Endothelial cell of umbilical vein (primary cell): ENCODE results near the gene NT5DC4. TPM values are rescaled to one million over a fixed set of nuclear protein-coding genes. Genes with fewer than 3 reads are reported as not detected.

Experiments
- BruUV-seq: library from RNA; stranded (reverse); fragments of 400-500 nt; replicated peaks from 2 replicates; lab custom pipeline; 2021; lab: Mats Ljungman, UMichigan
- CTCF ChIA-PET: fragments of 300-600, 350-600 bp; sonication (Branson Sonifier 250); formaldehyde crosslinking; loops from one replicate; lab custom pipeline; 2021; ENCODE audit warnings: antibody characterized with exemption, inconsistent platforms; lab: Charles Lee
- POLR2A ChIA-PET: fragments of 300-600, 350-600 bp; sonication (Branson Sonifier 250); formaldehyde crosslinking; loops from one replicate; lab custom pipeline; 2021; ENCODE audit warnings: antibody characterized with exemption, inconsistent platforms; lab: Charles Lee
- DNase-seq: peaks from one replicate; pipeline ENCODE4 v3.0.0-alpha.2; 2011; ENCODE audit warnings: low read depth, low spot score
- FAIRE-seq: peaks from 2 replicates; lab custom pipeline; 2011; peaks lifted over from hg19 to GRCh38; lab: Jason Lieb, UNC
- H2AFZ ChIP-seq: 2 replicates; pipeline ENCODE4 v1.6.0; 2012; ENCODE audit warnings: low read depth, low read length, control low read depth, inconsistent platforms
- H3K27ac ChIP-seq: 2 replicates; pipeline ENCODE4 v1.5.1; 2011; ENCODE audit warnings: low read depth, mild to moderate bottlenecking, control low read depth, low read length, moderate library complexity; ENCODE audit not compliant: insufficient read depth
- H3K27me3 ChIP-seq, 2 experiments: 2 replicates each; pipeline versions ENCODE4 v1.6.0 to v1.6.1; 2011; ENCODE audit warnings: low read length in 2 of 2, mixed read lengths in 1 of 2; ENCODE audit not compliant: control insufficient read depth in 2 of 2, insufficient read depth in 2 of 2
- H3K36me3 ChIP-seq, 2 experiments: 2 replicates in 1 of 2; 3 replicates in 1 of 2; pipeline ENCODE4 v1.5.1; 2011; ENCODE audit warnings: low read length in 2 of 2, mild to moderate bottlenecking in 1 of 2, moderate library complexity in 1 of 2; ENCODE audit not compliant: control insufficient read depth in 2 of 2, insufficient read depth in 2 of 2; ENCODE audit errors: extremely low read depth in 1 of 2
- H3K4me1 ChIP-seq: 3 replicates; pipeline ENCODE4 v1.5.1; 2011; ENCODE audit warnings: mild to moderate bottlenecking, low read length; ENCODE audit not compliant: control insufficient read depth, insufficient read depth; ENCODE audit errors: extremely low read depth
- H3K4me2 ChIP-seq: 2 replicates; pipeline ENCODE4 v1.6.1; 2011; ENCODE audit warnings: low read length, control low read depth, mixed read lengths; ENCODE audit not compliant: insufficient read depth
- H3K4me3 ChIP-seq, 3 experiments: fragments of 200-600 bp in 1 of 3; sonication (generic), shearing (Covaris generic) in 1 of 3; replicated peaks in 1 of 3; 2 replicates each; pipeline ENCODE4 v1.5.1; 2011 to 2016; ENCODE audit warnings: control low read depth in 3 of 3, low read length in 3 of 3, mild to moderate bottlenecking in 2 of 3, inconsistent platforms in 1 of 3, low read depth in 1 of 3, moderate library complexity in 1 of 3; ENCODE audit not compliant: insufficient read depth in 1 of 3
- H3K79me2 ChIP-seq: 2 replicates; pipeline ENCODE4 v1.6.0; 2012; ENCODE audit warnings: low read length, inconsistent platforms; ENCODE audit not compliant: control insufficient read depth, insufficient read depth
- H3K9ac ChIP-seq: replicated peaks from 2 replicates; pipeline ENCODE3; 2011; ENCODE audit warnings: low read length, control low read depth; ENCODE audit not compliant: insufficient read depth; ENCODE audit errors: extremely low read depth
- H3K9me1 ChIP-seq: replicated peaks from 3 replicates; pipeline ENCODE4 v1.6.0; 2011; ENCODE audit warnings: mild to moderate bottlenecking, low read length; ENCODE audit not compliant: control insufficient read depth, insufficient read depth; ENCODE audit errors: extremely low read depth
- H3K9me3 ChIP-seq: replicated peaks from 2 replicates; pipeline ENCODE4 v1.5.1; 2012; ENCODE audit warnings: low read length, inconsistent platforms; ENCODE audit not compliant: control insufficient read depth, insufficient read depth
- H4K20me1 ChIP-seq: replicated peaks from 2 replicates; pipeline ENCODE3; 2011; ENCODE audit warnings: mild to moderate bottlenecking, low read length; ENCODE audit not compliant: control insufficient read depth, insufficient read depth; ENCODE audit errors: extremely low read depth
- EZH2 ChIP-seq: IDR thresholded peaks from 2 replicates; pipeline ENCODE4 v1.6.1; 2012; ENCODE audit warnings: borderline replicate concordance, low read depth, mild to moderate bottlenecking, moderate library complexity, low read length, inconsistent platforms; ENCODE audit not compliant: severe bottlenecking
- FOS ChIP-seq: IDR thresholded peaks from 2 replicates; pipeline ENCODE4 v1.6.1; 2011; ENCODE audit warnings: mild to moderate bottlenecking, low read length, moderate library complexity, borderline replicate concordance; ENCODE audit not compliant: insufficient read depth
- GATA2 ChIP-seq: IDR thresholded peaks from 2 replicates; pipeline ENCODE4 v1.7.0; 2011; ENCODE audit warnings: low read depth, mild to moderate bottlenecking, moderate library complexity, mixed read lengths, low read length; ENCODE audit not compliant: insufficient read length, insufficient read depth
- JUN ChIP-seq: IDR thresholded peaks from 2 replicates; pipeline ENCODE4 v1.6.1; 2011; ENCODE audit warnings: borderline replicate concordance, low read depth; ENCODE audit not compliant: insufficient read length, insufficient read depth
- MYC ChIP-seq: IDR thresholded peaks from one replicate; pipeline ENCODE4 v1.6.1; 2011; ENCODE audit warnings: mild to moderate bottlenecking, low read depth, low read length
- POLR2A ChIP-seq: IDR thresholded peaks from 2 replicates; pipeline ENCODE4 v1.6.1; 2012; ENCODE audit warnings: low read depth, mild to moderate bottlenecking, control low read depth, low read length
- POLR2AphosphoS5 ChIP-seq: IDR thresholded peaks from 2 replicates; pipeline ENCODE4 v1.6.1; 2012; ENCODE audit warnings: low read depth, mild to moderate bottlenecking, control low read depth, low read length, moderate library complexity; ENCODE audit not compliant: insufficient read depth
- dilution Hi-C: fragments of 300-500 bp; cut with MboI; formaldehyde crosslinking; loops from one replicate; pipeline ENCODE4 v1.15.0; 2019; ENCODE audit warnings: low sequenced_read_pairs; ENCODE audit not compliant: extremely low pct_ligation_motif_present
- intact Hi-C: fragments of 100-400 bp; cut with micrococcal nuclease; formaldehyde crosslinking; loops from one replicate; pipeline ENCODE4 v1.10.0; 2022
- polyA plus RNA-seq, 4 experiments: library from polyadenylated mRNA; depleted of rRNA in 3 of 4; stranded (reverse) in 3 of 4; unstranded in 1 of 4; fragments of >200 nt; gene quantifications; 2 replicates each; pipeline versions ENCODE4 v1.2.1 to v1.2.3, GENCODE V29; 2011 to 2012; ENCODE audit warnings: missing spikeins in 1 of 4
- total RNA-seq: library from RNA; stranded (reverse); gene quantifications from 2 replicates; pipeline ENCODE4 v1.2.3, GENCODE V29; 2021
- TF ChIP-seq, protein P1 (sequence below), 2 donors: IDR thresholded peaks; 1 replicate in 1 of 2; 2 replicates in 1 of 2; pipeline ENCODE4 v1.5.1; 2011; ENCODE audit warnings: low read length in 2 of 2, mild to moderate bottlenecking in 2 of 2, moderate library complexity in 2 of 2, control low read depth in 1 of 2, inconsistent platforms in 1 of 2, low read depth in 1 of 2; ENCODE audit not compliant: insufficient read depth in 1 of 2; ENCODE audit errors: extremely low read depth in 1 of 2
- TF ChIP-seq, protein P2 (sequence below): IDR thresholded peaks from 2 replicates; pipeline ENCODE4 v1.6.1; 2011; ENCODE audit not compliant: insufficient read depth, insufficient read length

Gene NT5DC4
- total and polyA plus RNA-seq, 2 donors (not counting 3 experiments of a cell fraction or from before 2014, with no cell fraction given) = not detected

DNA sequence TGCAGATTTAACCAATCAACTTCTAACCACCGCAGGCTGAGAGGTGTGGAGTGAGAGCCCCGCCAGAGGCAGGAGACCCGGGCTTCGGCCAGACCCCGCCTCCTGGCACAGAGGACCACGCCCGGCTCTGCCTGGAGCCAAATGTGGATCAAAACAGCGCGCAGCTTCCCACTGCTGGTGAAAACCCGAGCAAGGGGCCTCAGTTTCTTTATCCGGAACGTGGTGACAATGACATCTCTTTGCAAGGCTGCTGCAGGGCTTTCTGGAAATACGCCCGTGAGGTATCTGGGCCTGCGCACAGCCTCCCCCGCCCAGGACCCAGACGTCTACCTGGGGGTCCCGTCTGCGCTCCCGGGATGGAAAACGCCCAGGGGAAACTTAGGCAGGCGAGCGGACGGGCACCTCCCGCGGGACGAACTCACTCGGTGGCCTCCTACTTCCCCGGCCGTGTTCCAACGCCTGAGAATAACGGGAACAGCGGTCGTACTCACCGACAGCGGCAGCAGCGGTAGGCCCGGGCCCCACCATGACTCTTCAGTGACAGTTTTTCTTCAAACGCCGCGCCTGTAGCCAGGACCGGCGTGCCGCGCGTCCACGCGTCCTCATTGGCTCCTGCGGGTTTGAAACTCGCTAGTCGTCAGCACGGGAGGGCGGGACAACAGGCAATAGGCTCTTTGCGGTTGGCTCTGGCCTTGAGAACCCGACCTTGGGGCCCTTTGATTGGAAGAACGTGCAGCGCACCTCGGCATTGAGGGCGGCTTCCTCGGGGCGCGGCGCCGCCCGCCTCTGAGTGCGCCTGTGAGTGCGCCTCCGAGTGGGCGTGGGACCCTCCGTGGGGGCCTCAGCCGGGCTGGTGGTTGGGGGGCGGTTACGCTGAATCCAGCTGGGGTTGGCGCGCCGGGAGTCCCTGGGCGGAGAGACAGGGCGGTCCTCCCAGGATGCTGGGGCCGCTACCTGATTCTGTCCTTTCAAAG, 43.5 kb downstream of the NT5DC4 start, which contains the start of gene CKAP2L:
TSS of gene CKAP2L (minus strand) at position 539 of the 974 bp plus-strand sequence. CDS start at position 528, 11 bp downstream.
- ChIA-PET CTCF (interaction anchor here (1.6 to 6.2 kb wide), 4 partner anchors 14 to 177 kb away, joined by 4 to 44 read pairs (median 23); no protein-coding TSS in a partner anchor), POLR2A (no interaction called here)
- BruUV-seq = TSS peak; percentile 51
- Histone ChIP-seq H3K4me3 (peak within 1 kb of the TSS; percentile 78 to 90 (median 87)), H3K79me2 (peaks cover 33% of the 10 kb centered on the region), H4K20me1 (no peaks in the 10 kb centered on the region), H3K36me3 (peaks cover 0 to 10% of the 10 kb centered on the region in 2 experiments), H3K9me1 (no peaks in the 10 kb centered on the region), H3K9me3 (no peaks in the 10 kb centered on the region), H3K4me2 (peak within 1 kb of the TSS; percentile 90), H3K27ac (peak within 1 kb of the TSS; percentile 34), H3K27me3 (no peaks in the 10 kb centered on the region), H3K4me1 (peaks cover 21% of the 10 kb centered on the region), H3K9ac (peak within 1 kb of the TSS; percentile 90), H2AFZ (peak within 1 kb of the TSS; percentile 92)
- DNase-seq (peak; percentile 98), FAIRE-seq (peak; percentile 91)
- dilution Hi-C loops = loop anchor here (25.0 kb wide), 1 partner anchor 173 kb away; no protein-coding TSS in a partner anchor
- intact Hi-C loops = loop anchor here (1.0 to 5.0 kb wide), 7 partner anchors 14 to 117 kb away; no protein-coding TSS in a partner anchor
- TF ChIP-seq, protein P1, sequence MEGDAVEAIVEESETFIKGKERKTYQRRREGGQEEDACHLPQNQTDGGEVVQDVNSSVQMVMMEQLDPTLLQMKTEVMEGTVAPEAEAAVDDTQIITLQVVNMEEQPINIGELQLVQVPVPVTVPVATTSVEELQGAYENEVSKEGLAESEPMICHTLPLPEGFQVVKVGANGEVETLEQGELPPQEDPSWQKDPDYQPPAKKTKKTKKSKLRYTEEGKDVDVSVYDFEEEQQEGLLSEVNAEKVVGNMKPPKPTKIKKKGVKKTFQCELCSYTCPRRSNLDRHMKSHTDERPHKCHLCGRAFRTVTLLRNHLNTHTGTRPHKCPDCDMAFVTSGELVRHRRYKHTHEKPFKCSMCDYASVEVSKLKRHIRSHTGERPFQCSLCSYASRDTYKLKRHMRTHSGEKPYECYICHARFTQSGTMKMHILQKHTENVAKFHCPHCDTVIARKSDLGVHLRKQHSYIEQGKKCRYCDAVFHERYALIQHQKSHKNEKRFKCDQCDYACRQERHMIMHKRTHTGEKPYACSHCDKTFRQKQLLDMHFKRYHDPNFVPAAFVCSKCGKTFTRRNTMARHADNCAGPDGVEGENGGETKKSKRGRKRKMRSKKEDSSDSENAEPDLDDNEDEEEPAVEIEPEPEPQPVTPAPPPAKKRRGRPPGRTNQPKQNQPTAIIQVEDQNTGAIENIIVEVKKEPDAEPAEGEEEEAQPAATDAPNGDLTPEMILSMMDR (IDR thresholded peaks at IDR 0.05; ENCODE audit: extremely low read depth in 1 of 2, insufficient read depth in 1 of 2, low read depth in 1 of 2, low read length in 2 of 2) = no peak
- TF ChIP-seq POLR2AphosphoS5 (no peak), MYC (no peak), POLR2A (peak; percentile 52), GATA2 (no peak), EZH2 (no peak), FOS (no peak), JUN (no peak)
- TF ChIP-seq, protein P2, sequence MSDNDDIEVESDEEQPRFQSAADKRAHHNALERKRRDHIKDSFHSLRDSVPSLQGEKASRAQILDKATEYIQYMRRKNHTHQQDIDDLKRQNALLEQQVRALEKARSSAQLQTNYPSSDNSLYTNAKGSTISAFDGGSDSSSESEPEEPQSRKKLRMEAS = peak; percentile 45
